ENCODE results near the gene FADS6. TPM values are rescaled to one million over a fixed set of nuclear protein-coding genes. Genes with fewer than 3 reads are reported as not detected.

FADS6 gene
- polyA plus RNA-seq, 1 donor (not counting 4 experiments of a cell fraction or from before 2014, with no cell fraction given) = 0.07 TPM

DNA sequence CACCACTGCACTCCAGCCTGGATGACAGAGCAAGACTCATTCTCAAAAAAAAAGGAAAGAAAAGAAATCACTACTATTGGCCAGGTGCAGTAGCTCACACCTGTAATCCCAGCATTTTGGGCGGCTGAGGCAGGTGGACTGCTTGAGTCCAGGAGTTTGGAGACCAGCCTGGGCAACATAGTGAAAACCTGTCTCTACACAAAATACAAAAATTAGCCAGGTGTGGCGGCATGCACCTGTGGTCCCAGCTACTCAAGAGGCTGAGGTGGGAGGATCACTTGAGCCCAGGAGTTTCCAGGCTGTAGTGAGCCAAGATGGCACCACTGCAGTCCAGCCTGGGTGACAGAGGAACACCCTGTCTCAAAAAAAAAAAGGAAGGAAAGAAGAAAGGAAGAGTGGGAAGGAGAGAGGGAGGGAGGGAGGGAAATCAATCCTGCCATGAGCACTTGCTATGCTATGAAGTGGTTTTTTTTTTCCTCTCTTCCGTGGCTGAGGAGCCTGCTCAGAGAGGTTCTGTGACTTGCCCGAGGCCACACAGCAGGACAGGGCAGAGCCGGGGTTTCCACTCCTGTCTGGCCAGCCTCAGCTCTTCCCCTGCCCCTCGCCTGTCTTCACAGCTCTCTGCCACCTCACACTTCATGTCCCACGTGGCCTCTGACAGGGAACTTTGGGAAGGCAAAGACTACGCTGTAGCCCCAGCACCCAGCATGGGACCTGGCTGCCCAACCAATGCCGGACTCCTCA is 44.6 kb downstream of the FADS6 start:
- H3K4me3 ChIP-seq (ENCODE audit: control insufficient read depth in 2 of 3, extremely low read depth in 1 of 3, insufficient read depth in 2 of 3, low read depth in 1 of 3, low read length in 3 of 3) = no peak overlapping the region
- H3K9me1 ChIP-seq (ENCODE audit: control insufficient read depth, extremely low read depth, insufficient read depth, low read length) = no peaks in the 10 kb centered on the region
- no peaks in the 10 kb centered on the region for H4K20me1 ChIP-seq (ENCODE audit: control insufficient read depth, extremely low read depth, insufficient read depth, low read length)
- no peak overlapping the region for H2AFZ ChIP-seq (ENCODE audit: control insufficient read depth, low read length)
- dilution Hi-C loops (cut with MboI; ENCODE audit: extremely low pct_ligation_motif_present, low sequenced_read_pairs) = no loop called here
- no peaks in the 10 kb centered on the region for H3K4me1 ChIP-seq (ENCODE audit: control insufficient read depth, extremely low read depth, insufficient read depth, low read length)
- FAIRE-seq (no peak), DNase-seq (ENCODE audit: low read depth, low spot score) (no peak)
- no peak overlapping the region for H3K27ac ChIP-seq (ENCODE audit: control insufficient read depth, insufficient read depth, low read length)
- H3K27me3 ChIP-seq (ENCODE audit: control insufficient read depth, extremely low read depth, insufficient read depth, low read length) = peaks cover 45% of the 10 kb centered on the region
- no peak overlapping the region for H3K4me2 ChIP-seq (ENCODE audit: control insufficient read depth, extremely low read depth, insufficient read depth, low read depth, low read length)
- no peaks in the 10 kb centered on the region for H3K79me2 ChIP-seq (ENCODE audit: control insufficient read depth, insufficient read depth, low read length)
- TF ChIP-seq, protein P1, sequence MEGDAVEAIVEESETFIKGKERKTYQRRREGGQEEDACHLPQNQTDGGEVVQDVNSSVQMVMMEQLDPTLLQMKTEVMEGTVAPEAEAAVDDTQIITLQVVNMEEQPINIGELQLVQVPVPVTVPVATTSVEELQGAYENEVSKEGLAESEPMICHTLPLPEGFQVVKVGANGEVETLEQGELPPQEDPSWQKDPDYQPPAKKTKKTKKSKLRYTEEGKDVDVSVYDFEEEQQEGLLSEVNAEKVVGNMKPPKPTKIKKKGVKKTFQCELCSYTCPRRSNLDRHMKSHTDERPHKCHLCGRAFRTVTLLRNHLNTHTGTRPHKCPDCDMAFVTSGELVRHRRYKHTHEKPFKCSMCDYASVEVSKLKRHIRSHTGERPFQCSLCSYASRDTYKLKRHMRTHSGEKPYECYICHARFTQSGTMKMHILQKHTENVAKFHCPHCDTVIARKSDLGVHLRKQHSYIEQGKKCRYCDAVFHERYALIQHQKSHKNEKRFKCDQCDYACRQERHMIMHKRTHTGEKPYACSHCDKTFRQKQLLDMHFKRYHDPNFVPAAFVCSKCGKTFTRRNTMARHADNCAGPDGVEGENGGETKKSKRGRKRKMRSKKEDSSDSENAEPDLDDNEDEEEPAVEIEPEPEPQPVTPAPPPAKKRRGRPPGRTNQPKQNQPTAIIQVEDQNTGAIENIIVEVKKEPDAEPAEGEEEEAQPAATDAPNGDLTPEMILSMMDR (optimal IDR thresholded peaks at IDR 0.05 in 1 of 3, IDR thresholded peaks at IDR 0.05 in 1 of 3, conservative IDR thresholded peaks at IDR 0.05 in 1 of 3; ENCODE audit: extremely low read depth in 1 of 3, insufficient read depth in 2 of 3, low read length in 3 of 3) = no peak
- TF ChIP-seq EZH2 (IDR thresholded peaks at IDR 0.05; ENCODE audit: low read length) = no peak
- H3K9me3 ChIP-seq (ENCODE audit: control insufficient read depth, low read depth, low read length) = no peaks in the 10 kb centered on the region
- H3K36me3 ChIP-seq (ENCODE audit: control insufficient read depth in 2 of 2, extremely low read depth in 1 of 2, insufficient read depth in 2 of 2, low read length in 2 of 2) = no peaks in the 10 kb centered on the region
- H3K9ac ChIP-seq (ENCODE audit: control insufficient read depth, extremely low read depth, insufficient read depth, low read length) = no peak overlapping the region

DNA sequence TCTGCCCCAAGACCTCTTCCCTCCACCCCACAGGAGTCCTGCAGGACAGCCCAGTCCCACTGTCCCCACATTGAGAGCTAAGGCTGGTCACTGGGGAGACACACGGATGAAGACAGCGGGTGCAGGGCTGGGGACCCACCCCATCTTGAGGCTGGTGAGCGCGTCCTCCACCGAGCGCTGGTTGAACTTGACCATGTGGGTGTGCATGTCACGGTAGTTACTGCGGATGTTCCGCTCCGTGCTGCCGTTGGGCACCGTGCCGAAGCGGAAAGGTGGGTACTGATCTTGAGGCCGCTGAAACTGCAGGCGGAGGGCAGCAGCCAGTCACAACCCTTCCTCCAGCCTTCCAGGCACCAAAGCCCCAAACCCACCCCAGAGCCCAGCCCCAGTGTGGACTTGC is 46.8 kb downstream of the FADS6 start:
- no peak for FAIRE-seq

More for the DNA sequence above, 46.8 kb downstream of the FADS6 start:
- Histone ChIP-seq H3K27me3 (ENCODE audit: control insufficient read depth, extremely low read depth, insufficient read depth, low read length) (peaks cover 40% of the 10 kb centered on the region), H3K27ac (ENCODE audit: control insufficient read depth, insufficient read depth, low read length) (no peak overlapping the region), H3K79me2 (ENCODE audit: control insufficient read depth, insufficient read depth, low read length) (no peaks in the 10 kb centered on the region), H3K4me3 (ENCODE audit: control insufficient read depth in 2 of 3, extremely low read depth in 1 of 3, insufficient read depth in 2 of 3, low read depth in 1 of 3, low read length in 3 of 3) (no peak overlapping the region), H3K9me3 (ENCODE audit: control insufficient read depth, low read depth, low read length) (no peaks in the 10 kb centered on the region), H3K4me2 (ENCODE audit: control insufficient read depth, extremely low read depth, insufficient read depth, low read depth, low read length) (no peak overlapping the region), H2AFZ (ENCODE audit: control insufficient read depth, low read length) (no peak overlapping the region), H3K36me3 (ENCODE audit: control insufficient read depth in 2 of 2, extremely low read depth in 1 of 2, insufficient read depth in 2 of 2, low read length in 2 of 2) (no peaks in the 10 kb centered on the region), H3K4me1 (ENCODE audit: control insufficient read depth, extremely low read depth, insufficient read depth, low read length) (no peaks in the 10 kb centered on the region), H3K9ac (ENCODE audit: control insufficient read depth, extremely low read depth, insufficient read depth, low read length) (no peak overlapping the region), H4K20me1 (ENCODE audit: control insufficient read depth, extremely low read depth, insufficient read depth, low read length) (no peaks in the 10 kb centered on the region), H3K9me1 (ENCODE audit: control insufficient read depth, extremely low read depth, insufficient read depth, low read length) (no peaks in the 10 kb centered on the region)
- dilution Hi-C loops (cut with MboI; ENCODE audit: extremely low pct_ligation_motif_present, low sequenced_read_pairs) = no loop called here
- TF ChIP-seq EZH2 (IDR thresholded peaks at IDR 0.05; ENCODE audit: low read length) = no peak
- TF ChIP-seq, protein P1 (optimal IDR thresholded peaks at IDR 0.05 in 1 of 3, IDR thresholded peaks at IDR 0.05 in 1 of 3, conservative IDR thresholded peaks at IDR 0.05 in 1 of 3; ENCODE audit: extremely low read depth in 1 of 3, insufficient read depth in 2 of 3, low read length in 3 of 3) = no peak
- no peak for DNase-seq (ENCODE audit: low read depth, low spot score)

Measured in keratinocyte (primary cell).